ENCODE results near the gene PFAS.

DNA sequence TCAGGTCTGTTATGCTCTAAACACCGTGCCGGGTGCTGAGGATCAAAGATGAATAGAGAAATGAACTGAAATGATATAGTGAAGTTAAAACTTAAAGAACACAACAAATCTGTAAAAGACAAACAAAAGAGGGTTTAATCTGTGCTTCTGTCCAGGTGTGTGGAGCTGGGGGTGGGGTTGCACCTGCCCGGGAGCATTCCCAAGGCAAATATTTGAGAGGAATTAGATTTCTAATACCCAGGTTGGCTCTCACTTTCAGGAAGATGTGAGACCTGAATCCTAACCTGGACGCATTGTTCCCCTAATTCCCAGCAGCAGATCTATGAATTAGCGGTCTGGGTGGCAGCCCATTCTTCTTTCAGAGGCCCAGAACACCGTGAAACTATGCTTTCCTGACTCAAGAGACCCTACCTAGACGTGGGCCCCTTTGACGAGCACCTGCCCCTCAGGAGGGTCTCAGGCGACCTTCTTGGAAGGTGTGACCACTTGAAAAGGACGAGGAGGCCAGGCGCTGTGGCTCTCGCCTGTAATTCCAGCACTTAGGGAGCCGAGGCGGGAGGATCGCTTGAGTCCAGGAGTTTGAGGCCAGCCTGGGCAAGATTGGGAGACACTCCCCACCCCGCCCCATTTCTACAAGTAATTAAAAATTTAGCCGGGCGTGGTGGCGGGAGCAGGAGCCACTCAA is 38.7 kb downstream of the PFAS start:
- no peak for TF ChIP-seq EZH2 (IDR thresholded peaks at IDR 0.05; ENCODE audit: borderline replicate concordance, insufficient read depth, low read length, poor library complexity, severe bottlenecking)
- TF ChIP-seq, protein P1, sequence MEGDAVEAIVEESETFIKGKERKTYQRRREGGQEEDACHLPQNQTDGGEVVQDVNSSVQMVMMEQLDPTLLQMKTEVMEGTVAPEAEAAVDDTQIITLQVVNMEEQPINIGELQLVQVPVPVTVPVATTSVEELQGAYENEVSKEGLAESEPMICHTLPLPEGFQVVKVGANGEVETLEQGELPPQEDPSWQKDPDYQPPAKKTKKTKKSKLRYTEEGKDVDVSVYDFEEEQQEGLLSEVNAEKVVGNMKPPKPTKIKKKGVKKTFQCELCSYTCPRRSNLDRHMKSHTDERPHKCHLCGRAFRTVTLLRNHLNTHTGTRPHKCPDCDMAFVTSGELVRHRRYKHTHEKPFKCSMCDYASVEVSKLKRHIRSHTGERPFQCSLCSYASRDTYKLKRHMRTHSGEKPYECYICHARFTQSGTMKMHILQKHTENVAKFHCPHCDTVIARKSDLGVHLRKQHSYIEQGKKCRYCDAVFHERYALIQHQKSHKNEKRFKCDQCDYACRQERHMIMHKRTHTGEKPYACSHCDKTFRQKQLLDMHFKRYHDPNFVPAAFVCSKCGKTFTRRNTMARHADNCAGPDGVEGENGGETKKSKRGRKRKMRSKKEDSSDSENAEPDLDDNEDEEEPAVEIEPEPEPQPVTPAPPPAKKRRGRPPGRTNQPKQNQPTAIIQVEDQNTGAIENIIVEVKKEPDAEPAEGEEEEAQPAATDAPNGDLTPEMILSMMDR (IDR thresholded peaks at IDR 0.05; ENCODE audit: poor library complexity, severe bottlenecking) = no peak
- no peak for TF ChIP-seq POLR2AphosphoS5 (IDR thresholded peaks at IDR 0.05)
- no peak for TF ChIP-seq MXI1 (conservative IDR thresholded peaks at IDR 0.05; ENCODE audit: poor library complexity, severe bottlenecking)
- TF ChIP-seq RAD21 (conservative IDR thresholded peaks at IDR 0.05) = no peak
- no peak for TF ChIP-seq TAF1 (IDR thresholded peaks at IDR 0.05; ENCODE audit: low read depth)
- TF ChIP-seq EP300 (conservative IDR thresholded peaks at IDR 0.05; ENCODE audit: poor library complexity, severe bottlenecking) = no peak
- no peak for TF ChIP-seq SMC3 (conservative IDR thresholded peaks at IDR 0.05; ENCODE audit: poor library complexity)
- TF ChIP-seq, protein P2, sequence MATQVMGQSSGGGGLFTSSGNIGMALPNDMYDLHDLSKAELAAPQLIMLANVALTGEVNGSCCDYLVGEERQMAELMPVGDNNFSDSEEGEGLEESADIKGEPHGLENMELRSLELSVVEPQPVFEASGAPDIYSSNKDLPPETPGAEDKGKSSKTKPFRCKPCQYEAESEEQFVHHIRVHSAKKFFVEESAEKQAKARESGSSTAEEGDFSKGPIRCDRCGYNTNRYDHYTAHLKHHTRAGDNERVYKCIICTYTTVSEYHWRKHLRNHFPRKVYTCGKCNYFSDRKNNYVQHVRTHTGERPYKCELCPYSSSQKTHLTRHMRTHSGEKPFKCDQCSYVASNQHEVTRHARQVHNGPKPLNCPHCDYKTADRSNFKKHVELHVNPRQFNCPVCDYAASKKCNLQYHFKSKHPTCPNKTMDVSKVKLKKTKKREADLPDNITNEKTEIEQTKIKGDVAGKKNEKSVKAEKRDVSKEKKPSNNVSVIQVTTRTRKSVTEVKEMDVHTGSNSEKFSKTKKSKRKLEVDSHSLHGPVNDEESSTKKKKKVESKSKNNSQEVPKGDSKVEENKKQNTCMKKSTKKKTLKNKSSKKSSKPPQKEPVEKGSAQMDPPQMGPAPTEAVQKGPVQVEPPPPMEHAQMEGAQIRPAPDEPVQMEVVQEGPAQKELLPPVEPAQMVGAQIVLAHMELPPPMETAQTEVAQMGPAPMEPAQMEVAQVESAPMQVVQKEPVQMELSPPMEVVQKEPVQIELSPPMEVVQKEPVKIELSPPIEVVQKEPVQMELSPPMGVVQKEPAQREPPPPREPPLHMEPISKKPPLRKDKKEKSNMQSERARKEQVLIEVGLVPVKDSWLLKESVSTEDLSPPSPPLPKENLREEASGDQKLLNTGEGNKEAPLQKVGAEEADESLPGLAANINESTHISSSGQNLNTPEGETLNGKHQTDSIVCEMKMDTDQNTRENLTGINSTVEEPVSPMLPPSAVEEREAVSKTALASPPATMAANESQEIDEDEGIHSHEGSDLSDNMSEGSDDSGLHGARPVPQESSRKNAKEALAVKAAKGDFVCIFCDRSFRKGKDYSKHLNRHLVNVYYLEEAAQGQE (IDR thresholded peaks at IDR 0.05; ENCODE audit: borderline replicate concordance) = no peak
